K562 (cell line): ENCODE results near the gene CCDC181. TPM values are rescaled to one million over a fixed set of nuclear protein-coding genes. Genes with fewer than 3 reads are reported as not detected.
A peak's percentile ranks its signal among the peaks of the same experiment; 100 is the strongest.

Source experiments
- ATAC-seq: fragments of 200-7000 bp; cut with Tn5 transposase; 3 replicates; pipeline ENCODE4 v1.9.1; 2020; ENCODE audit warnings: moderate library complexity
- BruUV-seq: library from RNA; stranded (reverse); fragments of 400-500 nt; replicated peaks from 2 replicates; lab custom pipeline; 2021; lab: Mats Ljungman, UMichigan
- CTCF ChIA-PET: fragments of 300-600 bp; formaldehyde crosslinking; extraction: SDS; loops from one replicate; lab custom pipeline; 2021; ENCODE audit warnings: low intra/inter-chr PET ratio; lab: Yijun Ruan, JAX
- POLR2A ChIA-PET: fragments of 300-600, 350-650 bp; sonication (Branson Sonifier 250); formaldehyde crosslinking; extraction: SDS; loops from one replicate; lab custom pipeline; 2021; ENCODE audit warnings: antibody characterized with exemption, inconsistent platforms; lab: Yijun Ruan, JAX
- DNase-seq, 4 experiments: peaks; one replicate each; pipeline versions ENCODE4 v3.0.0 to v3.0.0-alpha.2; 2011 to 2018; ENCODE audit warnings: low spot score in 3 of 4, mixed read lengths in 3 of 4; ENCODE audit errors: extremely low read depth in 1 of 4
- FAIRE-seq: peaks from 2 replicates; lab custom pipeline; 2011; peaks lifted over from hg19 to GRCh38; lab: Jason Lieb, UNC
- H2AFZ ChIP-seq: 2 replicates; pipeline ENCODE4 v1.6.0; 2011; ENCODE audit warnings: low read depth, low read length, control low read depth, inconsistent platforms
- H3K27ac ChIP-seq: fragments of 200-600 bp; 3 replicates; pipeline ENCODE4 v1.8.0; 2011; ENCODE audit warnings: low read depth, mild to moderate bottlenecking, control low read depth, inconsistent platforms, low read length, moderate library complexity, mixed read lengths; ENCODE audit errors: extremely low read depth
- H3K27me3 ChIP-seq, 2 experiments: fragments of 300-600 bp in 1 of 2; 2 replicates in 1 of 2; 3 replicates in 1 of 2; pipeline versions ENCODE4 v1.6.0 to v1.8.0; 2011; ENCODE audit warnings: inconsistent platforms in 2 of 2, low read length in 2 of 2, mild to moderate bottlenecking in 1 of 2, mixed read lengths in 1 of 2, moderate library complexity in 1 of 2; ENCODE audit not compliant: control insufficient read depth in 2 of 2, insufficient read depth in 2 of 2
- H3K36me3 ChIP-seq: fragments of 300-600 bp; 3 replicates; pipeline ENCODE4 v1.8.0; 2011; ENCODE audit warnings: mild to moderate bottlenecking, low read length, inconsistent platforms; ENCODE audit not compliant: control insufficient read depth, insufficient read depth
- H3K4me1 ChIP-seq, 2 experiments: fragments of 200-600 bp in 1 of 2; replicated peaks in 1 of 2; 2 replicates in 1 of 2; 3 replicates in 1 of 2; pipeline versions ENCODE4 v1.5.1 to v1.8.0; 2011; ENCODE audit warnings: inconsistent platforms in 2 of 2, low read length in 2 of 2, mild to moderate bottlenecking in 1 of 2, mixed read lengths in 1 of 2, moderate library complexity in 1 of 2; ENCODE audit not compliant: control insufficient read depth in 2 of 2, insufficient read depth in 2 of 2
- H3K4me2 ChIP-seq: 2 replicates; pipeline ENCODE4 v1.6.1; 2011; ENCODE audit warnings: low read length, control low read depth, inconsistent platforms, mixed read lengths; ENCODE audit not compliant: insufficient read depth
- H3K4me3 ChIP-seq: fragments of 200-600 bp; sonication (generic), shearing (Covaris generic); 2 replicates; pipeline ENCODE4 v1.5.1; 2016; ENCODE audit warnings: control low read depth, inconsistent platforms
- H3K79me2 ChIP-seq: fragments of 200-600 bp; 3 replicates; pipeline ENCODE4 v1.8.0; 2011; ENCODE audit warnings: low read length, inconsistent platforms; ENCODE audit not compliant: control insufficient read depth, insufficient read depth
- H3K9ac ChIP-seq, 2 experiments: 2 replicates each; pipeline versions ENCODE4 v1.6.0 to v1.6.1; 2011; ENCODE audit warnings: low read depth in 2 of 2, low read length in 2 of 2, control low read depth in 1 of 2, inconsistent platforms in 1 of 2, mild to moderate bottlenecking in 1 of 2, mixed read lengths in 1 of 2; ENCODE audit not compliant: insufficient read depth in 1 of 2
- H3K9me1 ChIP-seq: one replicate; pipeline ENCODE4 v1.6.0; 2011; ENCODE audit warnings: inconsistent platforms, mild to moderate bottlenecking, low read length, moderate library complexity; ENCODE audit not compliant: control insufficient read depth, insufficient read depth
- H3K9me3 ChIP-seq: replicated peaks from 2 replicates; pipeline ENCODE4 v1.5.1; 2011; ENCODE audit warnings: low read depth, low read length, inconsistent platforms; ENCODE audit not compliant: control insufficient read depth, insufficient read depth
- H4K20me1 ChIP-seq: replicated peaks from 2 replicates; pipeline ENCODE4 v1.6.1; 2011; ENCODE audit warnings: low read length, inconsistent platforms, mixed read lengths; ENCODE audit not compliant: control insufficient read depth, insufficient read depth
- MAFG ChIP-seq: fragments of 450-650 bp; conservative IDR thresholded peaks from 2 replicates; pipeline ENCODE4 v1.6.1; 2016; ENCODE audit warnings: missing genetic modification characterization, missing compliant biosample characterization
- RBM25 ChIP-seq: fragments of 200-400 bp; formaldehyde crosslinking; IDR thresholded peaks from 2 replicates; pipeline ENCODE4 v1.6.1; 2018; ENCODE audit warnings: low read length, low read depth, moderate library complexity; ENCODE audit not compliant: severe bottlenecking
- SUPT5H ChIP-seq: fragments of 450-650 bp; IDR thresholded peaks from 2 replicates; pipeline ENCODE4 v1.6.1; 2016
- ZEB2 ChIP-seq: fragments of 450-650 bp; IDR thresholded peaks from 2 replicates; pipeline ENCODE4 v1.6.1; 2016
- ZNF121 ChIP-seq: sonication (generic); formaldehyde crosslinking; conservative IDR thresholded peaks from 2 replicates; pipeline ENCODE4 v1.8.0; 2022; ENCODE audit warnings: missing genetic modification reagents
- WGBS: fragments of 100-300 bp; shearing (Covaris generic); methylation state at CpG from one replicate; pipeline ENCODE4 v1.1.6; 2016; ENCODE audit warnings: low coverage, mixed read lengths; ENCODE audit not compliant: insufficient coverage; ENCODE audit errors: missing lambda C conversion rate; 5-methylcytosine and 5-hydroxymethylcytosine counted together
- in situ Hi-C: fragments of 300-500 bp; cut with MboI; formaldehyde crosslinking; loops from 4 replicates; pipeline ENCODE4 v1.15.0; 2018; ENCODE audit warnings: inconsistent platforms, mixed read lengths
- intact Hi-C: fragments of 100-400 bp; cut with micrococcal nuclease; formaldehyde crosslinking; loops from 2 replicates; pipeline ENCODE4 v1.14.2; 2022
- polyA plus RNA-seq, 8 experiments: library from polyadenylated mRNA; depleted of rRNA in 4 of 8; stranded (reverse) in 5 of 8; unstranded in 3 of 8; fragments of >200 nt; fragmentation: Nextera tagmentation in 2 of 8; fragmentation: Illumina TruSeq in 1 of 8; extraction: Ambion mirVana in 2 of 8; extraction: Trizol in 1 of 8; gene quantifications; 2 replicates each; pipeline versions ENCODE4 v1.2.1 to v1.2.3, GENCODE V29; 2011 to 2014; ENCODE audit warnings: inconsistent platforms in 1 of 8, missing spikeins in 1 of 8
- total RNA-seq, 7 experiments: library from RNA; depleted of rRNA in 6 of 7; stranded (reverse); fragments of >200 nt in 6 of 7; fragmentation: Illumina TruSeq in 2 of 7; extraction: Trizol in 2 of 7; gene quantifications; 2 replicates each; pipeline versions ENCODE4 v1.2.1 to v1.2.3, GENCODE V29; 2011 to 2021; ENCODE audit warnings: low replicate concordance in 1 of 7
- TF ChIP-seq, protein P1 (sequence below): fragments of 200-800 bp; sonication (Bioruptor generic); IDR thresholded peaks from 2 replicates; pipeline ENCODE4 v1.6.1; 2017; ENCODE audit warnings: missing genetic modification characterization, missing compliant biosample characterization
- TF ChIP-seq, protein P2 (sequence below), 3 experiments: fragments of 200-800 bp in 1 of 3; fragments of 250-450 bp in 1 of 3; fragments of 450-650 bp in 1 of 3; sonication (Bioruptor Pico) in 1 of 3; sonication (Bioruptor generic) in 1 of 3; formaldehyde crosslinking in 1 of 3; IDR thresholded peaks; 2 replicates each; pipeline versions ENCODE4 v1.6.1 to v1.8.0; 2016 to 2022; ENCODE audit warnings: mild to moderate bottlenecking in 2 of 3, missing genetic modification characterization in 2 of 3, missing compliant biosample characterization in 1 of 3, moderate library complexity in 1 of 3

The CCDC181 gene
- total and polyA plus RNA-seq, 9 of the 15 experiments (the other 6 are each of a cell fraction or from before 2014, with no cell fraction given), result 0.04 to 0.14 TPM; not detected in 7

DNA sequence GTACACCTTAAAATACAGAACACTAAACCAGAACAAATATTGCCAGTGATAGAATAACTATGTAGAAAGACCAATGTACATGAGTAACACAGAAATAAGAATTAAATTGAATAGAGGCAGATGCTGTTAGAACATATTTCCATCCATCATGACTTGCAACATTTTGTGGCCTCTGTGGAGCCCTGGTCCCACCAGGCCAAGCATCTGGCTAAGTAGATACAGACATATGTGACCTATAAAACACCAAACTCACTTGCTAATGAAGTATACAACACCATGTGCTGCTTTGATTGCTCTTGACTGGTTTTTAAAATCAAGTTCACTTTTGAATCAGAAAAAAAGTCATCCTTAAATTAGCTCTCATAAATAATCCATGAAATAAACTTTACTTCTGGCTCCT is 38.0 kb upstream of the CCDC181 start:
- no peaks in the 10 kb centered on the region for H3K9me1 ChIP-seq
- H3K27ac ChIP-seq, result no peak overlapping the region
- peaks cover 0 to 3% of the 10 kb centered on the region in 2 experiments; a peak in 1 of 5 replicates for H3K4me1 ChIP-seq
- no peaks in the 10 kb centered on the region for H3K27me3 ChIP-seq
- no peak overlapping the region for H3K4me2 ChIP-seq
- no peak for DNase-seq
- BruUV-seq, result no TSS peak
- no peak for ATAC-seq
- TF ChIP-seq, protein P1, sequence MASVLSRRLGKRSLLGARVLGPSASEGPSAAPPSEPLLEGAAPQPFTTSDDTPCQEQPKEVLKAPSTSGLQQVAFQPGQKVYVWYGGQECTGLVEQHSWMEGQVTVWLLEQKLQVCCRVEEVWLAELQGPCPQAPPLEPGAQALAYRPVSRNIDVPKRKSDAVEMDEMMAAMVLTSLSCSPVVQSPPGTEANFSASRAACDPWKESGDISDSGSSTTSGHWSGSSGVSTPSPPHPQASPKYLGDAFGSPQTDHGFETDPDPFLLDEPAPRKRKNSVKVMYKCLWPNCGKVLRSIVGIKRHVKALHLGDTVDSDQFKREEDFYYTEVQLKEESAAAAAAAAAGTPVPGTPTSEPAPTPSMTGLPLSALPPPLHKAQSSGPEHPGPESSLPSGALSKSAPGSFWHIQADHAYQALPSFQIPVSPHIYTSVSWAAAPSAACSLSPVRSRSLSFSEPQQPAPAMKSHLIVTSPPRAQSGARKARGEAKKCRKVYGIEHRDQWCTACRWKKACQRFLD, result no peak
- TF ChIP-seq MAFG (tag), result 0 out of 2 replicates have a peak, but pooled peaks have one; percentile 16
- H2AFZ ChIP-seq, result no peak overlapping the region
- no peaks in the 10 kb centered on the region for H3K79me2 ChIP-seq
- ChIA-PET POLR2A (no interaction called here), CTCF (interaction anchor here (0.7 to 4.4 kb wide), 2 partner anchors 81 to 247 kb away, joined by 5 to 32 read pairs; partner anchors contain the start of gene SELL)
- H3K36me3 ChIP-seq, result peaks cover 54% of the 10 kb centered on the region
- no peak for FAIRE-seq
- in situ Hi-C loops (no loop called here), intact Hi-C loops (loop anchor here (10.0 kb wide), 2 partner anchors 240 to 340 kb away; no protein-coding TSS in a partner anchor)
- no peaks in the 10 kb centered on the region for H3K9me3 ChIP-seq
- no peak overlapping the region for H3K9ac ChIP-seq
- H4K20me1 ChIP-seq, result no peaks in the 10 kb centered on the region
- H3K4me3 ChIP-seq, result no peak overlapping the region

DNA sequence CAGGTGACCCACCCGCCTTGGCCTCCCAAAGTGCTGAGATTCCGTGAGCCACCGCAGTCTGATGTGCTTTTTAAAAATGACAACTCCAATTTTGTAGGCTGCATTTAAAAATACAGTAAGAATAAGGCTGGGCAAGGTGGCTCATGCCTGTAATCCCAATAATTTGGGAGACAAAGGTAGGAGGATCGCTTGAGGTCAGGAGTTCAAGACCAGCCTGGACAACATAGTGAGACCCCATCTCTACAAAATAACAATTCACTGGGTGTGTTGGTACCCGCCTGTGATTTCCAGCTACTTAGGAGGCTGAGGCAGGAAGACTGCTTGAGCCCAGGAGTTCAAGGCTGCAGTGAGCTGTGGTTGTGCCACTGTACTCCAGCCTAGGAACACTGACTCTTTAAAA is 35.1 kb upstream of the CCDC181 start:
- no peak for ATAC-seq
- Histone ChIP-seq H3K27ac (no peak overlapping the region), H4K20me1 (no peaks in the 10 kb centered on the region), H3K4me1 (peaks cover 0 to 4% of the 10 kb centered on the region in 2 experiments; a peak in 1 of 5 replicates), H3K79me2 (no peaks in the 10 kb centered on the region), H3K9me3 (peaks cover 2% of the 10 kb centered on the region; the same call in 1 of the 2 replicates), H3K9ac (no peak overlapping the region), H3K4me2 (no peak overlapping the region), H3K4me3 (no peak overlapping the region), H3K9me1 (no peaks in the 10 kb centered on the region), H3K27me3 (no peaks in the 10 kb centered on the region), H3K36me3 (peaks cover 27% of the 10 kb centered on the region), H2AFZ (no peak overlapping the region)
- no TSS peak for BruUV-seq
- 0 out of 2 replicates have a peak, but pooled peaks have one; percentile 5 for TF ChIP-seq SUPT5H
- TF ChIP-seq ZNF121 (CRISPR knock-in tag), result peak; percentile 81
- TF ChIP-seq, protein P2, sequence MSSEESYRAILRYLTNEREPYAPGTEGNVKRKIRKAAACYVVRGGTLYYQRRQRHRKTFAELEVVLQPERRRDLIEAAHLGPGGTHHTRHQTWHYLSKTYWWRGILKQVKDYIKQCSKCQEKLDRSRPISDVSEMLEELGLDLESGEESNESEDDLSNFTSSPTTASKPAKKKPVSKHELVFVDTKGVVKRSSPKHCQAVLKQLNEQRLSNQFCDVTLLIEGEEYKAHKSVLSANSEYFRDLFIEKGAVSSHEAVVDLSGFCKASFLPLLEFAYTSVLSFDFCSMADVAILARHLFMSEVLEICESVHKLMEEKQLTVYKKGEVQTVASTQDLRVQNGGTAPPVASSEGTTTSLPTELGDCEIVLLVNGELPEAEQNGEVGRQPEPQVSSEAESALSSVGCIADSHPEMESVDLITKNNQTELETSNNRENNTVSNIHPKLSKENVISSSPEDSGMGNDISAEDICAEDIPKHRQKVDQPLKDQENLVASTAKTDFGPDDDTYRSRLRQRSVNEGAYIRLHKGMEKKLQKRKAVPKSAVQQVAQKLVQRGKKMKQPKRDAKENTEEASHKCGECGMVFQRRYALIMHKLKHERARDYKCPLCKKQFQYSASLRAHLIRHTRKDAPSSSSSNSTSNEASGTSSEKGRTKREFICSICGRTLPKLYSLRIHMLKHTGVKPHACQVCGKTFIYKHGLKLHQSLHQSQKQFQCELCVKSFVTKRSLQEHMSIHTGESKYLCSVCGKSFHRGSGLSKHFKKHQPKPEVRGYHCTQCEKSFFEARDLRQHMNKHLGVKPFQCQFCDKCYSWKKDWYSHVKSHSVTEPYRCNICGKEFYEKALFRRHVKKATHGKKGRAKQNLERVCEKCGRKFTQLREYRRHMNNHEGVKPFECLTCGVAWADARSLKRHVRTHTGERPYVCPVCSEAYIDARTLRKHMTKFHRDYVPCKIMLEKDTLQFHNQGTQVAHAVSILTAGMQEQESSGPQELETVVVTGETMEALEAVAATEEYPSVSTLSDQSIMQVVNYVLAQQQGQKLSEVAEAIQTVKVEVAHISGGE (CRISPR knock-in tag; IDR thresholded peaks at IDR 0.05), result no peak
- TF ChIP-seq ZEB2, result no peak
- TF ChIP-seq RBM25, result peak; percentile 25
- intact Hi-C loops, result loop anchor here (10.0 kb wide), 2 partner anchors 242 to 342 kb away; no protein-coding TSS in a partner anchor
- no peak for DNase-seq
- ChIA-PET POLR2A (interaction anchor here (1.4 kb wide), 1 partner anchor 43 kb away, joined by 3 read pairs; no protein-coding TSS in a partner anchor), CTCF (no interaction called here)
- WGBS, result 84% methylated on average over 5 of the region's 5 CpGs
- no peak for FAIRE-seq
- in situ Hi-C loops, result no loop called here
